Lower leg skin (tissue), 3 donors: ENCODE data around the gene DUS2.

Experiments
- POLR2A ChIP-seq, 2 donors: fragments of 450-650 bp; IDR thresholded peaks; one replicate each; pipeline ENCODE4 v1.6.1; 2016 to 2017; ENCODE audit warnings: antibody characterized with exemption in 2 of 2, mild to moderate bottlenecking in 1 of 2, moderate library complexity in 1 of 2
- TF ChIP-seq, protein P1 (sequence below), 3 donors: fragments of 450-650 bp; IDR thresholded peaks; one replicate each; pipeline ENCODE4 v1.5.1; 2016; ENCODE audit warnings: antibody characterized with exemption in 3 of 3, mild to moderate bottlenecking in 3 of 3, moderate library complexity in 2 of 3

DNA sequence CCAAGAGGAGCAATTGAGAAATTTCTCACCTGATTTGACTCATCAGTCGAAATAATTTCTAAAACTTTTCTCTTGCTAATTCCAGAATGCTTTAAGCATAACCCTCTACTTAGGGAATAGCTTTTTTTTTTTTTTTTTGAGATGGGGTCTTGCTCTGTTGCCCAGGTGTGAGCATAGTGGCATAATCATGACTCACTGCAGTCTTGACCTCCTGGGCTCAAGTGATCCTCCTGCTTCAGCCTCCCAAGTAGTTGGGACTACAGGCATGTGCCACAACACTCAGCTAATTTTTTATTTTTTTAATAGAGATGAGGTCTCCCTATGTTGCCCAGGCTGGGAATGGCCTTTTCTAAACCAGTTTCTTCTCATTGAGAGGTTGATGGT is 48.4 kb downstream of the DUS2 start:
- TF ChIP-seq, protein P1, sequence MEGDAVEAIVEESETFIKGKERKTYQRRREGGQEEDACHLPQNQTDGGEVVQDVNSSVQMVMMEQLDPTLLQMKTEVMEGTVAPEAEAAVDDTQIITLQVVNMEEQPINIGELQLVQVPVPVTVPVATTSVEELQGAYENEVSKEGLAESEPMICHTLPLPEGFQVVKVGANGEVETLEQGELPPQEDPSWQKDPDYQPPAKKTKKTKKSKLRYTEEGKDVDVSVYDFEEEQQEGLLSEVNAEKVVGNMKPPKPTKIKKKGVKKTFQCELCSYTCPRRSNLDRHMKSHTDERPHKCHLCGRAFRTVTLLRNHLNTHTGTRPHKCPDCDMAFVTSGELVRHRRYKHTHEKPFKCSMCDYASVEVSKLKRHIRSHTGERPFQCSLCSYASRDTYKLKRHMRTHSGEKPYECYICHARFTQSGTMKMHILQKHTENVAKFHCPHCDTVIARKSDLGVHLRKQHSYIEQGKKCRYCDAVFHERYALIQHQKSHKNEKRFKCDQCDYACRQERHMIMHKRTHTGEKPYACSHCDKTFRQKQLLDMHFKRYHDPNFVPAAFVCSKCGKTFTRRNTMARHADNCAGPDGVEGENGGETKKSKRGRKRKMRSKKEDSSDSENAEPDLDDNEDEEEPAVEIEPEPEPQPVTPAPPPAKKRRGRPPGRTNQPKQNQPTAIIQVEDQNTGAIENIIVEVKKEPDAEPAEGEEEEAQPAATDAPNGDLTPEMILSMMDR (IDR thresholded peaks at IDR 0.05): no peak
- TF ChIP-seq POLR2A (IDR thresholded peaks at IDR 0.05): no peak
